ENCODE results near the gene EPS8L1. TPM values are rescaled to one million over a fixed set of nuclear protein-coding genes. Genes with fewer than 3 reads are reported as not detected.
"Not testable (repeated sequence)": the region's sequence is repeated elsewhere in the genome, so short reads cannot be mapped to it uniquely, and the experiment has no call there.

Gene EPS8L1
- total and polyA plus RNA-seq, 10 donors, result 0.37 to 5.3 (median 3.1) TPM; not detected in 1

DNA sequence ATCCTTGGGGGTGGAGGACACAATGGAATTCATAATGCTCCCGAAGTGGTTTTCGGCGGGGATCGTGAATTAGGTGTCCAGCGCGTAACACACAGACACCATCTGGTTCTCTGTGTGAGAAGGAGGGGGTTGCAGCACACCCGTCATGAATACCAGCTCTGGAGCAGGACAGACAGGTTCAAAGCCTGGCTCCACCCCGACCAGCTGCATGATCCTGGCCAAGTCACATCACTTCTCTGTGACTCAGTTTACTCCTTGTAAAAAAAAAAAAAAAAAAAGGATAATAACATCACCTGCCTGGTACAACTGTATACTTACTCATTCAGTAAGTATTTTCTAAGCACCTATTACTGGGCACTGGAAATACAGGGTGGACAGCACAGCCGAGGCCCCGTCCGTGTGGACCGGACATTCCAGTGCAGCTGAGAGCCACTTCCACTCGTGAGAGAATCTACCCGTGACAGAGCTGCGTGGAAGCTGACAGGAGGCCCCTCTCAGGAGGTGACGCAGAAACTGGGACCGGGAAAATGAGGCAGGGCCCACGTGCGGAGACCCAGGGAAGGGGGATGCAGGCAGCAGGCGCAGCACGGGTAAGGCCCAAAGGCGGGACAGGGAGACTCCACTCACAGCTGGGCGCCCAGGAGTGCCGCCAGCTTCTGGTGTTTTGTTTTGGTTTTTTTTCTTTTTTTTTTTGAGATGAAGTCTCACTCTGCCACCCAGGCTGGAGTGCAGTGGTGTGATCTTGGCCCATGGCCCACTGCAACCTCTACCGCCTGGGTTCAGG is 24.7 kb upstream of the EPS8L1 start:
- WGBS, 5 donors, result 93 to 97% (median 96%) methylated on average over 25 of the region's 25 CpGs
- Histone ChIP-seq H3K36me3 (peaks cover 2 to 100% (median 85%) of the 10 kb centered on the region in 6 donors), H3K9me3 (no peaks in the 10 kb centered on the region), H3K4me3 (no peak overlapping the region), H3K27me3 (replicated peaks in 1 of 7) (no peaks in the 10 kb centered on the region), H3K4me1 (no peaks in the 10 kb centered on the region), H3K27ac (no peak overlapping the region)
- DNase-seq, result no peak
- TF ChIP-seq, protein P1, sequence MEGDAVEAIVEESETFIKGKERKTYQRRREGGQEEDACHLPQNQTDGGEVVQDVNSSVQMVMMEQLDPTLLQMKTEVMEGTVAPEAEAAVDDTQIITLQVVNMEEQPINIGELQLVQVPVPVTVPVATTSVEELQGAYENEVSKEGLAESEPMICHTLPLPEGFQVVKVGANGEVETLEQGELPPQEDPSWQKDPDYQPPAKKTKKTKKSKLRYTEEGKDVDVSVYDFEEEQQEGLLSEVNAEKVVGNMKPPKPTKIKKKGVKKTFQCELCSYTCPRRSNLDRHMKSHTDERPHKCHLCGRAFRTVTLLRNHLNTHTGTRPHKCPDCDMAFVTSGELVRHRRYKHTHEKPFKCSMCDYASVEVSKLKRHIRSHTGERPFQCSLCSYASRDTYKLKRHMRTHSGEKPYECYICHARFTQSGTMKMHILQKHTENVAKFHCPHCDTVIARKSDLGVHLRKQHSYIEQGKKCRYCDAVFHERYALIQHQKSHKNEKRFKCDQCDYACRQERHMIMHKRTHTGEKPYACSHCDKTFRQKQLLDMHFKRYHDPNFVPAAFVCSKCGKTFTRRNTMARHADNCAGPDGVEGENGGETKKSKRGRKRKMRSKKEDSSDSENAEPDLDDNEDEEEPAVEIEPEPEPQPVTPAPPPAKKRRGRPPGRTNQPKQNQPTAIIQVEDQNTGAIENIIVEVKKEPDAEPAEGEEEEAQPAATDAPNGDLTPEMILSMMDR (IDR thresholded peaks at IDR 0.05 in 8 of 11, conservative IDR thresholded peaks at IDR 0.05 in 3 of 11), result no peak
- TF ChIP-seq POLR2A (IDR thresholded peaks at IDR 0.05) (no peak), POLR2AphosphoS5 (IDR thresholded peaks at IDR 0.05) (no peak)
- intact Hi-C loops (cut with DNase I; ENCODE audit: low total_unique reads), result no loop called here

DNA sequence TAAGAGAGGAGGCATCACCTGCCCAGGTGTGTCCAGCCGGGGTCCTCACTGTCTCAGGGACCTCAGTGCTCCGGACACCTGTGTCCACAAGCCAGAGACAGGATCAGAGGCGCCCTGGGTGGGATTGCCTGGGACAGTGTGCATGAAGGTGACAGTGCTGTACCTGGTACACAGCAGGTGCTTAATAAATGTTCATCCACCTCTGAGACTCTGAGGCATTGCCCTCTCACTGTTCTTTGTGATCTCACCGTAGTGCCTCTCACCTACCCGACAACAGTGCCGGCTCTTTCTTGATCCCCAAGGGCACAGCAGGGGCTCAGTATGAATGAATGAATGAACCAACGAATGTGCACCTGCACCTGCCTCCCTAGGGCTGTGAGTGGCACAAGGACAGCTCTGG is 21.9 kb upstream of the EPS8L1 start:
- TF ChIP-seq POLR2A (IDR thresholded peaks at IDR 0.05) (no peak), POLR2AphosphoS5 (IDR thresholded peaks at IDR 0.05) (no peak)
- TF ChIP-seq, protein P1 (IDR thresholded peaks at IDR 0.05 in 8 of 11, conservative IDR thresholded peaks at IDR 0.05 in 3 of 11), result no peak
- Histone ChIP-seq H3K4me3 (no peak overlapping the region), H3K27ac (no peak overlapping the region), H3K4me1 (no peaks in the 10 kb centered on the region), H3K9me3 (peaks cover 0 to 5% (median 0%) of the 10 kb centered on the region in 8 donors), H3K36me3 (peaks cover 4 to 100% (median 84%) of the 10 kb centered on the region in 6 donors), H3K27me3 (replicated peaks in 1 of 7) (no peaks in the 10 kb centered on the region)
- WGBS, 5 donors, result 81 to 99% (median 92%) methylated on average over 7 of the region's 7 CpGs
- DNase-seq, result no peak
- intact Hi-C loops (cut with DNase I; ENCODE audit: low total_unique reads), result no loop called here

DNA sequence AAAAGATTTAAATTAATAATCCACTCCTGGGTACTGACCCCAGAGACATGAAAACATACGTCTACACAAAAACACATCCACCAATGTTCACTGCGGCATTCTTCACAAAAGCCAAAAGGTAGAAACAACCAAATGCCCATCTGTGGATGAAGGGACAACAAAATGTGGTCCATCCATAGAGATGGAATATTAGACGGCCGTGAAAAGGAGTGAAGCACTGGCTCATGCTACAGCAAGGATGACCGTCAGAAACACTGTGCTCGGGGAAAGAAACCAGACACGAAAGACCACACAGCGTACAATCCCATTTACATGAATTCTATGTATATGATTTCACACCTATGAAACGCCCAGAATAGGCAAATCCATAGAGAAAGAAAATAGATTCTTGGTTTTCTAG is 18.8 kb upstream of the EPS8L1 start:
- peaks cover 0 to 5% (median 0%) of the 10 kb centered on the region in 8 donors for H3K9me3 ChIP-seq
- H3K27me3 ChIP-seq (replicated peaks in 1 of 7), result no peaks in the 10 kb centered on the region
- peaks cover 4 to 77% (median 67%) of the 10 kb centered on the region in 6 donors for H3K36me3 ChIP-seq
- no peak overlapping the region for H3K27ac ChIP-seq
- no peak overlapping the region for H3K4me3 ChIP-seq
- peaks cover 2 to 20% (median 10%) of the 10 kb centered on the region in 6 donors for H3K4me1 ChIP-seq
- TF ChIP-seq POLR2A (IDR thresholded peaks at IDR 0.05) (no peak), POLR2AphosphoS5 (IDR thresholded peaks at IDR 0.05) (no peak)
- TF ChIP-seq, protein P1 (IDR thresholded peaks at IDR 0.05 in 8 of 11, conservative IDR thresholded peaks at IDR 0.05 in 3 of 11), result no peak
- WGBS, 5 donors, result 96 to 98% (median 97%) methylated on average over 9 of the region's 9 CpGs
- intact Hi-C loops (cut with DNase I; ENCODE audit: low total_unique reads), result no loop called here
- DNase-seq, result no peak

DNA sequence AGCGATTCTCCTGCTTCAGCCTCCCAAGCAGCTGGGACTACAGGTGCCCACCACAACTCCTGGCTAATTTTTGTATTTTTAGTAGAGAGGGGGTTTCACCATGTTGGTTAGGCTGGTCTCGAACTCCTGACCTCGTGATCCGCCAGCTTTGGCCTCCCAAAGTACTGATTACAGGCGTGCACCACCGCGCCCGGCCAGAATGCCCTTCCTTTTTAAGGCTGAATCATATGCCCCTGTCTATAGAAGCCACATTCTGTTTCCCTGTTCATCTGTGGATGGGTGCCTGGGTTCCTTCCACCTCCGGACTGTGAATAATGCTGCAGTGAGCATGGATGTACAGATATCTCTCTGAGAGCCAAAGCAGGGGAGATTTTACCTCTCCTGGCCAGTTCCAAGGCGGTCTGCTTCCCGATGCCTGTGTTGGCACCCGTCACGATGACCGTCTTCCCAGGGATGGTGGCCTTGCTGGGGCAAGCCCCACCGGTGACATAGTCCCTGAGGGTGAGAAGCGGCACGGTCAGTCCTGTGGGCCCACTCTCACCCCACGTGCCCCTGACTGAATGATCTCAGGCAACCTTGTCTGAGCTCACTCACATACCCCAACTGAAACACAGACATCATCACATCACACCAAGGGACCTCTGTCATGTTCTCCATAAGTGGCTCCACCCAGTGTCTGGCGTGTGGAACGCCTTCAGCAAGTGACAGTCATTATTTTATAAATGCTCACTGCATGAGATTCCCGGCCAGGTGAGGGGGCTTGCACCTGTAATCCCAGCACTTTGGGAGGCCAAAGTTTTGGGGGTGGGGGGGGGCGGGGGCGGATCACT is 16.7 kb upstream of the EPS8L1 start:
- intact Hi-C loops (cut with DNase I; ENCODE audit: low total_unique reads), result no loop called here
- no peak for TF ChIP-seq POLR2AphosphoS5 (IDR thresholded peaks at IDR 0.05)
- TF ChIP-seq, protein P1 (IDR thresholded peaks at IDR 0.05 in 8 of 11, conservative IDR thresholded peaks at IDR 0.05 in 3 of 11), result no peak
- no peak for TF ChIP-seq POLR2A (IDR thresholded peaks at IDR 0.05)
- no peaks in the 10 kb centered on the region for H3K27me3 ChIP-seq (replicated peaks in 1 of 7)
- no peak overlapping the region for H3K4me3 ChIP-seq
- peaks cover 0 to 5% (median 0%) of the 10 kb centered on the region in 8 donors for H3K9me3 ChIP-seq
- no peak for DNase-seq
- H3K4me1 ChIP-seq, result peaks cover 8 to 30% (median 15%) of the 10 kb centered on the region in 6 donors
- peaks cover 4 to 55% (median 51%) of the 10 kb centered on the region in 6 donors for H3K36me3 ChIP-seq
- WGBS, 5 donors, result 92 to 97% (median 94%) methylated on average over 22 to 23 of the region's 23 CpGs
- H3K27ac ChIP-seq, result no peak overlapping the region

DNA sequence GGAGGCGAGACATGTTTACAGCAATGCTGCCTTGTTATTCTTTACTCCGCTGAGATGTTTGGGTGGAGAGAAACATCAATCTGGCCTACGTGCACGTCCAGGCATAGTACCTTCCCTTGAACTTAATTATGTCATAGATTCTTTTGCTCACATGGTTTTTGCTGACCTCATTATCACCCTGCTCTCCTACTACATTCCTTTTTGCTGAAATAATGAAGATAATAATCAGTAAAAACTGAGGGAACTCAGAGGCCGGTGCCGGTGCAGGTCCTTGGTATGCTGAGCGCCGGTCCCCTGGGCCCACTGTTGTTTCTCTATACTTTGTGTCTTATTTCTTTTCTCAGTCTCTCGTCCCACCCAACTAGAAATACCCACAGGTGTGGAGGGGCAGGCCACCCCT is 15.4 kb upstream of the EPS8L1 start:
- 81 to 95% (median 88%) methylated on average over 9 of the region's 9 CpGs for WGBS, 5 donors
- H3K4me3 ChIP-seq; DNase-seq; H3K27me3 ChIP-seq (replicated peaks in 1 of 7); H3K9me3 ChIP-seq; H3K27ac ChIP-seq; intact Hi-C loops (cut with DNase I; ENCODE audit: low total_unique reads): not testable (repeated sequence)
- Histone ChIP-seq H3K36me3 (peaks cover 4 to 42% (median 39%) of the 10 kb centered on the region in 6 donors), H3K4me1 (peaks cover 8 to 30% (median 15%) of the 10 kb centered on the region in 6 donors)

Data from spleen (tissue), 11 donors.